Measurements from ENCODE around the gene FADS3. TPM values are rescaled to one million over a fixed set of nuclear protein-coding genes. Genes with fewer than 3 reads are reported as not detected.

FADS3 gene
- total and polyA plus RNA-seq, 12 donors, result 54.9 to 217 (median 75.2) TPM

- DNase-seq, result no peak
- intact Hi-C loops (cut with DNase I), result loop anchor here in 1 of 10 donors (10.0 kb wide), 1 partner anchor 52 kb away; the partner anchor contains the start of gene FADS1
- WGBS, 2 donors, result 79 to 81% methylated on average over 18 of the region's 18 CpGs
- no peak for ATAC-seq
- H3K4me3 ChIP-seq, result no peak overlapping the region
- H3K9me3 ChIP-seq, result no peaks in the 10 kb centered on the region
- H3K27me3 ChIP-seq, result no peaks in the 10 kb centered on the region
- peaks cover 4 to 29% (median 19%) of the 10 kb centered on the region in 9 donors for H3K4me1 ChIP-seq
- no peak for TF ChIP-seq CTCF (IDR thresholded peaks at IDR 0.05)
- no peak overlapping the region for H3K27ac ChIP-seq
- H3K36me3 ChIP-seq, result peaks cover 0 to 38% (median 0%) of the 10 kb centered on the region in 9 donors
Measured at GRCh38 chr11:61866231-61866957, 25.0 kb downstream of the FADS3 start.

GRCh38 chr11:61864814-61865775 lies 26.2 kb downstream of the FADS3 start:
- no peak overlapping the region for H3K27ac ChIP-seq
- 93 to 94% methylated on average over 20 of the region's 20 CpGs for WGBS, 2 donors
- ATAC-seq (no peak), DNase-seq (no peak)
- peaks cover 0 to 46% (median 0%) of the 10 kb centered on the region in 9 donors for H3K36me3 ChIP-seq
- intact Hi-C loops (cut with DNase I), result loop anchor here in 3 of 10 donors (2.0 to 10.0 kb wide), 4 partner anchors 38 to 66 kb away; partner anchors contain the start of genes FADS1 (in 2 of the 3) and FADS2 (in 1 of the 3)
- no peak for TF ChIP-seq CTCF (IDR thresholded peaks at IDR 0.05)
- H3K4me3 ChIP-seq, result no peak overlapping the region
- H3K27me3 ChIP-seq, result no peaks in the 10 kb centered on the region
- peaks cover 6 to 29% (median 16%) of the 10 kb centered on the region in 9 donors for H3K4me1 ChIP-seq
- no peaks in the 10 kb centered on the region for H3K9me3 ChIP-seq

- no peak for DNase-seq
- TF ChIP-seq CTCF (IDR thresholded peaks at IDR 0.05), result no peak
- 92 to 94% methylated on average over 13 of the region's 13 CpGs for WGBS, 2 donors
Measured at GRCh38 chr11:61863548-61864081, 27.7 kb downstream of the FADS3 start.

More at GRCh38 chr11:61863548-61864081, 27.7 kb downstream of the FADS3 start:
- Histone ChIP-seq H3K36me3 (peaks cover 0 to 60% (median 0%) of the 10 kb centered on the region in 9 donors), H3K9me3 (no peaks in the 10 kb centered on the region), H3K27ac (no peak overlapping the region), H3K4me1 (peaks cover 6 to 27% (median 14%) of the 10 kb centered on the region in 9 donors), H3K4me3 (no peak overlapping the region), H3K27me3 (no peaks in the 10 kb centered on the region)
- ATAC-seq, result no peak
- intact Hi-C loops (cut with DNase I), result loop anchor here in 3 of 10 donors (2.0 to 10.0 kb wide), 4 partner anchors 36 to 65 kb away; partner anchors contain the start of genes FADS1 (in 2 of the 3) and FADS2 (in 1 of the 3)
